GM10847 (cell line): ENCODE results near the gene DHRS1.

Source experiments
- POLR2A ChIP-seq: IDR thresholded peaks from 2 replicates; pipeline ENCODE4 v1.6.1; 2011; ENCODE audit not compliant: insufficient read length; ENCODE audit errors: extremely low read depth

DHRS1 gene

DNA sequence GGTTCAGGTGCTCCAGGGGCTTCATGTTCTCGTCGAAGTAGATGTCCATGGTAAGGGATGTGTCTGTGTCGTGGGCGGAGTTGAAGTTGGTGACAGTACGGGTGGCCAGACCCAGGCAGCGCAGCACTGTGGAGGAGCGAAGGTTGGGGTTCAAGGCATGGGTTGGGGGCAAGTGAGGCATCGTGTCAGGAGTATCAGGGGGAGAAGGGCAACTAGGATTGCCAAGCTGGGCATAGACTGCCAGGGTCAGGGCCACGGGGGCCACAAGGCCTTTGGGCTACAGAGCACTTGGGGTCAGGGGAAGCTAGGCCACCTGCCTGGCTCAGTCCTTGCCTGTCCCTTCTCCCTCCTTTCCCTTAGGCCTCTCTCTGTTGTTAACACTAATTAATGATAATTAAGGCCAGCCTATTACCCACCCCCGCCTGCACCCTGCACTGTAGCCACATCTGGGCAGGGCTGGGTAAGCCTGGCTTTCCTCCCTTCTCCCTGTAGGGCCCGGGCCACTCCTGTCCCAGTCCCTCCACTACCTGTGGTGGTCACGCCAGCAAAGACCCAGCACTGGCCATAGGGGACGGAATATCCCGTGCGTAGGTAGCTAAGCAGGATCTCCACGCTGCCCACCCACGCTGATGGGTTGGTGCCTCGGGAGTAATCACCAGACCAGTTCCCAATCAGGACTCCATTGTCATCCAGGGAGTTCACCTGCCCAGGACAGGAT lies 40.9 kb downstream of the DHRS1 start:
- no peak for TF ChIP-seq POLR2A

DNA sequence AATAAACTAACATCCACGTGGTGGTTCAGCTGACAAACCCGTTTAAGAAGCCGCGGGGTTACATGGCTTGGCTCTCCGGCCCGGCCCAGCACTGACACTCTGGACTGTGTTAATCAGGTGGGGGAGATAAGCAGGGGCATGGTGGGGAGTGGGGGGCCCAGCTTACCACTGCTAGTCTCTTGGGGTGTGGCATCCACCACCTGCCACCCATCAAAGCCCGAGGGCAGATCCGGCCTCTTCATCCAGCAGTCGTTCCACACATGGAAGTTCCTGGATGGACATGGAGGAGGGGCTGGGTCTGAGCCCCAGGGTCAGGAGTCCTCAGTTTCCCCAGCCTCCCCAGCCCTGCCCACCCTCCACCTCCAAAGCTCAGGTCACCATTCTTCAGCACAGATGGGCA lies 41.5 kb downstream of the DHRS1 start:
- TF ChIP-seq POLR2A = no peak

DNA sequence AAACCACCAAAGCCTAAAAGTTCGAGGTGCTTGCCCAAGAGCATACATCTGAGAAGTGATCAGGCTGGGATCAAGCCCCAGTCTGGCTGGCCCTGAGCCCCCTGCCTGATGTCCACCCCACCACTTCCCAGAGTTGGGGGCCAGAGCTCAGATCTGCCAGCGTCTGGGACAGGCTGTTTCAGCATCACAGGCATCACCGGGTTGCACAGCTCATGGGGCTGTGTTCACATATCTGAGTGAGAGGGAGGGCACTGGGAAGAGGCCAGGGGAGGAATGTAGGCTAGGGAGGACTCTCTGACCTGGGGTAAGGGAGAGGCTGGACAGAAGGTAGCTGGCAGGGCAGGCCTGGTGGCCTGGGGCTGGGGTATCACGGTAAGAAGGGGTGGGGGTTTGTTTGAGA lies 42.6 kb downstream of the DHRS1 start:
- no peak for TF ChIP-seq POLR2A

DNA sequence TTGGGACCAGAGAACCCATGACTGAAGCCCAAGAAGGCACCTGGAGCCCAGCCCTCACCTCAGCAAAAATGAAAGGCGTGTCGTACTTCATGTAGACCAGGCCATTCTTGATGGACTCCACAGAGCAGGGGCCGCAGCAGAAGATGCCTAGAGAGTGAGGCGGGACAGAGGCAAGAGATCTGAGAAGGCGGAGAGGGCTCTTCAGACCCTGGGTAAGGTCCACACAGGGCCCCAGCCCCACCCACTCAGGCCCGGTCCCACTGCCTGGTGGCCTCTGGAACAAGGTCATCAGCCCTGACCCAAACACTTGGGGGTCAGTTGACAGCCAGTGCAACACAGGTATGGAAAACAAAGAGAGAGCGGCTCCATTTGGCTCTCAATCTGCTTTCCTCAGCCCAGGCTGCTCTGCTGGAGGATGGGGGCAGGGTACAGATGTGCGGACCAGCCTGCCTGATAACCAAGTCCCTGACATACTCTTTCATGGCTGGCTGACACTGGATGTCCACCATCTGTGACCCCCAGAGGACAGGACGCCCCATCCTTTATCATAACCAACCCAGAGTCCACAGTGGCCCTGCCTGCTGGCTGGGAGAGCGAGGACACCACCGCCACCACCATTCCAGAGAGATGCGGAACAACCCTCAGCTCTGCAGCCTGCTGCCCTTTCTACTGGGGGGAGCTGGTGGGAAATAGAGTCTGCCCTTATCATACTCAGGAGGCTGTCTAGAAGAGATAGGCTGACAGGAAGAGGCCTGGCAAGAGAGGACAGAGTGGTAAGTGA lies 43.5 kb downstream of the DHRS1 start:
- no peak for TF ChIP-seq POLR2A

DNA sequence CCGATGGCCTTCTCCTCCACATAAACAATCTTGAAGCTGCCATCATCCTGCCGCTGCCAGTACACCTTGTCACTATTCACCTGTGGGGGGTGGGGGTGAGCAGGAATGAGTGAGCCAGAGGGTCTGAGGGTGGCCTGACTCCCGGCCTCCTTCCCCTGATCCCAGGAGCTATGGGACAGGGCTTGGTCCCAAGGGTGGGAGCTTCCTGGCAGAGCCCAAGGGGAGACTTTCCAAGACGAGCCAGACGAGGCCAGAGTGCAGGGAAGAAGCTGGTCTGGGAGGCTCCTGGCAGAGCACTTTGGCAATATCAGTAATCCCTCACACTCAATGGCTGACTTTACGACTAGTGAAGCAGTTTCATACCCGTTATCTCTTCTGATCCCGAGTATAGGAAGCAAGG lies 44.1 kb downstream of the DHRS1 start:
- TF ChIP-seq POLR2A = no peak

DNA sequence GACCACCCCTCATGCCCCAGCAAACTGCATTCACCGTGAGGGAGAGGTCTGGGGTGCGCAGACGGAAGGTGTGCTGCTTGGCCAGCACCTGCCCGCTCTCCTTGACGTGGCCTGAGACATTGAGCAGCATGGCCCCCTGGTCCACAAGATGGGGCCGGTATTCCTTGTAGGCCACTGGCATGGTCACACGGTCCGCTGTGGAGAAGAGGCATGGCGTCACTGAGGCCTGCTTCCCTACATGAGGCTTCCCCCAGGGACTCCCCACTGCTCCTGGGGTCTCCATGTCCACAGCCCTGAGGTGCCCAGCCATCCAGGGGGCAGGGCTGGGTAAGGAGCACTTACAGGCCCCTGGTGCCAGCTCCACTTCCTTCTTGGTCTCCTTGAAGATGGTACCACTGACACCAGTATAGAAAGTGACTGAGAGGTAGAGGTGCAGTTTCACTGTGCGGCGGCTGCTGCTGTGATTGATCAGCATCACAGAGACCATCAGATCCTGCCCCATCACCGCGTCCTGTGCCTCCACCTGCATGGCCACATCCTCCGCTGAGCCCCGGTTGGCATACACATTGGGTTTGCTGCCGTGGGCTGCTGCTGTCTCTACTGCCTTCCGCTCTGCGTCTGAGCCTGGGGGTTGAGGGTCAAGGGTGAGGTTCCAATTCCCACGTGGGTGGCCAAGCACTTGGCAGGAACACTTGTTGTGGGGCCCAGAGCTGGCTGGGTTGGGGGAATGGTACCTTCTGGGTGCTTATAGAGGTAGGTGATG lies 44.8 kb downstream of the DHRS1 start:
- no peak for TF ChIP-seq POLR2A

DNA sequence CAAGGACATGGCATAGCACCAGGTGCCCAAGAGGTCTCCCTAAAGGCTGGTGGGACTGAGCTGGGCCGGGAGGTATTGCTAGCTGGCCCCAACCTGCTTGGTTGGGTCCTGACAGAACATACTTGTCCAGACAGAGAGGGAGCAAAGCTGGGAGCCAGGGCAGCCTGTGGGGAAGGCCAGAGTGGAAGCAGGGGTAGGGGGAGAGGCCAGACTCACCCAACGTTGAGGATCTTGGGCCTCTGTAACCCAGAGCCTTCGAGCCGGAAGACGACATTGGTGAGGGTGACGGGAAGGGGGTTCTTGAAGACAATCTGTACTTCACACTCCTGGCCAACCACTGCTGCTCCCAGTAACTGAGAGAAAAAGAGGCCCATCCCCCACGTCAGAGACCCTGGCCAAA lies 45.6 kb downstream of the DHRS1 start:
- TF ChIP-seq POLR2A = no peak

DNA sequence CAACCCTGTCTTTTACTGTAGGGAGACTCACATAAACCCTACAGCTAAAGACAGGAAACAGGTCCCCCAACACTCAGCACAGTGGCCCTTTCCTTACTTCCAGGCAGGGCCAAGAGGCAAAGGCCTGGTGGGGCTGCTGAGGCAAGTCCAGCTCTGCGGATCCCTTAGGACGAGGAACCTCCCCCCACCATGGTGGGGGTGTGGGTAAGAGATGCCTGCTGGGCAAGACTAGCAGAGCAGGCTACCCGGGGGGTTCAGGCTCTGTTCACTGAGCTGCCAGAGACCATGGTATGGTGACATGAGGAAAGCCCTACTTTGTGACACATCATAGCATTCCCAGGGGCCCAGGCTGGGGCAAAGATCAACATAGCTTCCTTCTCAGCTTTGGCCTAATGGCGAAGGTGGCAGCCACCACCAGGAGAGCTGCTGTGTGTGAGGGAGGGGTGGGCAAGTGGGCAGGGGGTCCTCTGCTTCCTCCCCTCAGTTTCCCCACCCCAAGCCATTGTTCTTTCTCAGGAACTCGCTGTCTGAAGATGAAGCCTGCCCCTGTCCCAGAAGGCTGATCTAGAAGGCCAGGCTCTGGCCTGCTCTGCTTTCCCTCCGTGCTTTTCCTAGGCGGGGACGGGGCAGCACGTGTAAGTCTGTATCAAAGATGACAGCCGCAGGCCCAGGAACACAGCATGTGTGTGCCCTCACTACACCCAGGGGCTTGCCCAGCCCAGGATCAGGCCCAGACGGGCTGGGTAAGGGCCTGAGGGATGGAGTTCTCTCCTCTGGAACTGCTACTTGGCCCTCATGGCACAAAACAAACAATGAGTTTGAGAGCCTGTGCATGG lies 47.1 kb downstream of the DHRS1 start:
- no peak for TF ChIP-seq POLR2A

DNA sequence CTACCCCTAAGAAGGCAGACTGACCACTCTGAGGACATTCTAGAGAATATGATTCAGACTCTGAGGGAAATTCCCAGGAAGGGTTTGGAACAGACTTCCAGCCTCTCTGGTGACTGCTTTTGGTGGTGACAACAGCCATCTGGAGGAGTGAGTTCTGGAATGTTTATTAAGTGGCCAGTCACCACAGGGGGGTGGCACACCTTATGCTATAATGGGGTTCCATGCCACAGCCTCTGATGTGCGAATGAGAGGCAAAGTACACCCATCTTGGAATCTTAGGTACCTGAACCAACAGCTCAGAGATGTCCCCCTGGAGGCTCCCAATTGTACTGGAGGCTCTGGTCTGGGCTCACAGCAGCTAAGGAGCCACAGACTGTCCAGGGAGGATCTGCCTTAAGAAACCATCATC lies 47.7 kb downstream of the DHRS1 start:
- no peak for TF ChIP-seq POLR2A

DNA sequence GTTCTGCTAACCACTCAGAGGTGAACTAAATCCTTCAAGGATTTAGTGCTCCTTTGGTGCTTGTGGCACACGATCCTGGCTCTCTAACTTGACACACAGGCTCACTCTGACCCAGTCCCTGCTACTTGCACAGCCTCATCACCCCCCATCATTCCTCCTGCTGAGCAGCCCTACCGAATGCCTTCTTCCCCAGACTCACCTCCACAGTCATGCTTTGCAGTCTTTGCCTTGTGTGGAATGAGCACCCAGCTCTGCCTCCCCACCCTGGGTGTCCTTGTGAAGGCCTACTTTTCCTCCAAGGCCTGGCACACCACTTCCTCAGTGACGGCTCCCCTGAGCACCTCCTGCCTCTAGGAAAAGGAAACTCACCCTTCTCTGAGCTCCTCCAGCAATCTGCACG lies 49.2 kb downstream of the DHRS1 start:
- TF ChIP-seq POLR2A = no peak

DNA sequence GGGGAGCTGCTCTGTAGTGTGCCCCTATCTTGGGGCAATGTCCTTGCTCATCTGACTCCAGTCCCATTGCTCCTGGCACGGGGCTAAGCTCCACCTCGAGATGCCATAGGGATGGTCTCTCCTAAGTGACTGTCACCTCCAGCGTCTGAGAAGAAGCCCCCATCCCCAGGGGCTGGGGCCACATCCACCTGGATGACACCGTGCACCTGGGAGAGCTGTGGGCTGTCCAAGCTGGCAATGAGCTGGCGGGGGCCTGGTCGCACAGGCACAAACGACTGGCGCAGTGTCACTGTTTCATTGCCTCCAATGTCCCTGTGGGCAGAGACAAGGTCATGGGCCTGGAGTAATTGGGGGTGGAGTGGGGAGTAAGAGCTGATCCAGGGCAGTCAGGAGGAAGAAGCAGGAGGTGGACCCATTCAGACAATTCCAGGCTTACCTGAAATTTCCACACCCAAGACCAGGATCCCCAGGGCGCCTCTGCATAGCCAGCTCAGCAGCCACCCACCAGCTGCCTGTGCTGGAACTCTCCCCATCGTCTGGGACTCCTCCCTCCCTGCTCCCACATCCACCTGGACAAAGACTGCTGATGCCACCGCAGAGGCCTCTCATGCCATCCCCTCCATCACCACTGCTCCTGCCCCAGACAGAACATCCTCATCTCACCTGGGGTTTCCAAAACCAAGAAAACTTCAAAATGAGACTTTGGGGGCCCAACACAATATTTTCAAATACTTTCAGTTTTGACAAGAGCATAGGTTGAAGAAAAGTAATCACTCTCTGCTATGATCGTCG lies 50.2 kb downstream of the DHRS1 start:
- no peak for TF ChIP-seq POLR2A

DNA sequence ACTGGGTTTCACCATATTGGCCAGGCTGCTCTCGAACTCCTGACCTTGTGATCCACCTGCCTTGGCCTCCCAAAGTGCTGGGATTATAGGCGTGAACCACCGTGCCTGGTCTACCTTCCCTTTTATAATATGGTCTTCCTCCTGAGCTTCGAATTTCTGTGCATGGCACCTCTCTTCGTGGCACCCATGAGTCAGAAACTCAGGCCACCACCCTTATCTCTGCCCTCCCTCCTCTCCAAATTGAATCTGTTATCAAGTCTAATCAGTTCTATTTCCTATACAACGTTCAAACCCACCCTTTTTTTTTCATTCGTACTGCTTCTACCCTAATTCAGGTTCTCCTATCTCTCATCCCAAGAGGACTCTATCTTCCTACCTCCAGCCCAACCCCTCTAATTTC lies 52.2 kb downstream of the DHRS1 start:
- no peak for TF ChIP-seq POLR2A

DNA sequence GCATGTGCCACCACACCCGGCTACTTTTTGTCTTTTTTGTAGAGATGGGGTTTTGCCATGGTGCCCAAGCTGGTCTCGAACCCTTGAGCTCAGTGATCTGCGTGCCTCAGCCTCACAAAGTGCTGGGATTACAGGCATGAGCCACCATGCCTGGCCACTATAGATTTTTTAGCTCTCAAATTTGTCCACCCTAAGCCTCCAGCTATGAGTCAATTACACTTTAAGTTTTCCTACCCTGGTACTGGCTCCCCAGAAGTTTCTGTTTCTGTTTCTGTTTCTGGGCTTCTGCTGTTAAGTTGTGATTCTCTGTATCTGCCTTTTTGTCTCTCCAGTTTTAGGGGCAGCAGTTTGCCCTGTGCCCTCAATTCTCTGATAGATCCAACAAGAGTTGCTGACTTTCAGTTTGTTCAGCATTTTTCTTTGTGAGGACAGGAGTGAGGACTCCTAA lies 52.8 kb downstream of the DHRS1 start:
- no peak for TF ChIP-seq POLR2A

DNA sequence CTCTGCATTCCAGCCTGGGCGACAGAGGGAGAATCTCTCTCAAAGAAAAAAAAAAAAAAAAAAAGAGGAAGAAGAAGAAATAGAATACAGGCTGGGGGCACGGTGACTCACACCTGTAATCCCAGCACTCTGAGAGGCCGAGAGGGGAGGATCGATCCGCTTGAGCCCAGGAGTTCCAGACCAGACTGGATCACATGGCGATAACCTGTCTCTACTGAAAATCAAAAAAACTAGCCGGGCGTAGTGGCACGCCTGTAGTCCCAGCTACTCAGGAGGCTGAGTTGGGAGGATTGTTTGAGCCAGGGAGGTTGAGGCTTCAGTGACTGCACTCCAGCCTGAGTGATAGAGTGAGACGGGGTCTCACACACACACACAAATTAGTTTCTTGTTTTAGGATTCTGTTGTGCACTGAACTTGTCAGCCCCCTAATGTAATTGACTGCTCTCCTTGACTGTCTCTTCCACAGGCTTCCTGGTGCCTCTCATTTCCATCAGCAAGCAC lies 56.2 kb downstream of the DHRS1 start:
- no peak for TF ChIP-seq POLR2A
